ENCODE measurements around the gene HRH2.

DNA sequence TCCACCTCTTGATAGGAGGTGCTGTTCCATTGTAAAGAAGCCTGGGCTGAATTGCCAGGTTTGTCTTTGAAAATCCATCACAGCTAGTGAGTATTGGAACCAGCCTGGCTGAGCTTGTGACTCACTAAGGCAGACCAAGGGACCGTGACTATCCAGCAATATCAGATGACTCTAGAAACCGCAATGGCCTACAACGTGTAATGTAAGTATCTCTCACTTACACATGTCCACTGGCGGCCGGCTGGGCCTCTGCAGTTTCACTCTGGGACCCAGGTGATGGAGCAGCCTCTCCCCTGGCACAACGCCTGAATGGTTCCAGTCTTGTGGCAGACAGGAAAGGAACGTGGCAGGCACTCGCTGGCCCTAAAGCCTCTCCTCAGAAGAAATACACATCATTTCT is 3.1 kb upstream of the HRH2 start:
- TF ChIP-seq EZH2phosphoT487 (IDR thresholded peaks at IDR 0.05; ENCODE audit: insufficient read depth, low read depth) (no peak), EZH2 (IDR thresholded peaks at IDR 0.05; ENCODE audit: insufficient read depth, poor library complexity, severe bottlenecking) (no peak)
